Measurements from ENCODE around the gene TEX28.
"Not testable (repeated sequence)": the region's sequence is repeated elsewhere in the genome, so short reads cannot be mapped to it uniquely, and the experiment has no call there.

The TEX28 gene

DNA sequence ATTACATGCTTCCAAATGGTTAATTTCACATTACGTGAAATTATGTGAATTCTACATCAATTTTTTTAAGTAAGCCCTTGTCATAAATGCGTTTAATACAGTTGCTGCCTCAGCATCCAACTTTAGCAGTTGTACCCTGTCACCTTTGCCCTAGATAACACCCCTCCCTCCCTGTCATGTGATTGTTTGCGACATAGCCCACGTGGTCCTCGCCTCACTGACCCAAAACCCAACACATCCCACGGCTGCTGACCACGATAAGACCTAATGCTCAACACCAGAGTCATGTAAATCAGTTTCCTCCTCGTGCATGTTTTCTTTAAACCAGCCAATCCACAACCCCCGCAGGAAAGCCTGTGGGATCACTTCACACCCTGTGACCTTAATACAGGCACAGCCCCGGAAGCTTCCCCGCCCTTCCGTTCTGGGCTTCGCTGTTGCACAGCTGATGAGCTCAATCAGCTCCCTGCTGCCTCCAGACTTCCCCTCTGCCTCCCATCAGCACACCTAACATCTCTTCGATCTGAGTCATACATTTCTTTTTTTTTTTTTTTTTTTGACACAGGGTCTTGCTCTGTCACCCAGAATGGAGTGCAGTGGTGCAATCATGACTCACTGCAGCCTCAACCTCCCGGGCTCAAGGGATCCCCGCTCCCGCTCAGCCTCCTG is 47.4 kb downstream of the TEX28 start:
- in situ Hi-C loops (cut with MboI; ENCODE audit: low sequenced_read_pairs), result not testable (repeated sequence)

DNA sequence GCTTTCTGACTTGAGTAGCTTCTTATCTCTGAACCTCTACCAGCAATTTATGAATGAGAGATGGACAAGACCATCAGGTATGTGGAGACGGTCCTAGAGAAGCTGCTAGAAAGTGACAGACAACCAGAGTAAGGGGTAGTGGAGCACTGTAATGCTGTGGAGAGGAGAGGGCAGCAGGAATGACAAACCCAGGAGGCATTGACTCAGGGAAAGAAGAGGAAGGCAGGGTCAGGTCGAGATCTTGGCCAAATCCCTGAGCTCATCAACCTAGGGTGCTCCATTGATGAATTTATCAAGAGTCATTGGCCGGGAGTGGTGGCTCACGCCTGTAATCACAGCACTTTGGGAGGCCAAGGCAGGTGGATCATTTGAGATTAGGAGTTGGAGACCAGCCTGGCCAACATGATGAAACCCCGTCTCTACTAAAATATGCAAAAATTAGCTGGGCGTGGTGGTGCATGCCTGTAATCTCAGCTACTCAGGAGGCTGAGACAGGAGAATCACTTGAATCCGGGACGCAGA is 54.9 kb downstream of the TEX28 start:
- in situ Hi-C loops (cut with MboI; ENCODE audit: low sequenced_read_pairs), result not testable (repeated sequence)

DNA sequence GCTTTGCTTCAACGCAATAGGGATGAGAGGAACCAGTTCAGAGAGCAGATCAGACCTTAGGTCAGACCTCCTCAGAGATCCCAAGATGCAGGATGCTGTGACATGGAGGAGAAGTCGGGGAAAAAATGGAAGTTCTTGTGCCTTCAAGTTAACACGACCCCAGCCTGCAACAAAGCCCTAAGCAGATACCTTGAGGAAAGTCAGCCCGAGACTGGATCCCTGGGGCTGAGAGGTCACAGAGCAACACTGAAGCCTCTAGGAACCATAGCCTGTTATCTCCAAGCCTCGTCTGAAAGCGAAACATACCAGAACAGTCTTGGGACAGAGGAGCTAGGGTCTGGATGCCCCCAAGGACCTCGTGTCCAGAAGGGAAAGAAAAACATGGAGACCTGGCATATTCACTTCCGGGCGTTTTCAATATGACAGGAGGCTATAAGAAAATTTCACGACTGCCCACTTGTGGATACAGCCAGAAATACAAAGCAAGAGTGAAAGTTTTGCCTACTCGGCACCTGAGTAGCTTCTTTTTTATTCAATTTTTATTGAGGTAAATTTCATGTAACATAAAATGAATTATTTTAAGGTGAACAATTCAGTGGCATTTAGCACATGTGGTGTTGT is 55.9 kb downstream of the TEX28 start:
- in situ Hi-C loops (cut with MboI; ENCODE audit: low sequenced_read_pairs), result not testable (repeated sequence)

DNA sequence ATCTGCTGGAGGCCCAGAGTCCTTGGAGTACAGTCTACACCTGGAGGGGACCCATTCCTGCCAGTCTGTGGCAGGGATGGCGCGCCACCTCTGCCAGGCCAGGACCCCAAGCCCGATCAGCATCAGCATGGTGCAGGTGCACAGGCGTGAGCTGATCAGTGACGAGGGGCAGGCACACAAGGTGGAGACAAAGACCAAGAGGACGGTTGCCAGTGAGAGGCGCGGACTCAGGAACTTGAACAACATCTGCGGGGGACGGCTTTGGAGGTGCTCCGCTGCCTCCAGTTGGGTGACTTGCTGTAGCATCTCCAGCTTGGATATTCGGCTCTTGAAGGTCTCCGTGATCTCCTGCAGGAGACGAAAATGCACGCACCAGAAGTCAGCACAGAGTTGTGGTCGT is 61.3 kb downstream of the TEX28 start:
- in situ Hi-C loops (cut with MboI; ENCODE audit: low sequenced_read_pairs), result not testable (repeated sequence)

DNA sequence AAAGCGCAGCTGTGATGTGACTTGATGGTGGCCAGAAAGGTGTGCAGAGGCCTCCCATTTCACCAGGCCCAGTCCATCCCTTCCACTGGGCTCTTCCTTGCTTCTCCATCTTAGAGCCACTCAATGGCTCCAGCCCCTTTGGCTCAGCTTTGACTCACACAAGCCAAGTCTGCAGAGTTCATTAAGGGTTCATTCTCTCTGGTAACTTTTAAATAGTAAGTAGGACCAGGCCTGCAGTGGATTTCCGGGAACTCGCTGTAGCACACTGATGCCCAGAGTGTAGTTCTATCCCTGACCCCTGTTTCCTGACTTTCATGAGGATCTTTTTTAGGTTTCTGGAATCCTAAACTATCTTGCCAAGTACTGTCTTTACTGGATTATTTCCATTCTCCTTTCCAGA is 63.5 kb downstream of the TEX28 start:
- in situ Hi-C loops (cut with MboI; ENCODE audit: low sequenced_read_pairs), result not testable (repeated sequence)

DNA sequence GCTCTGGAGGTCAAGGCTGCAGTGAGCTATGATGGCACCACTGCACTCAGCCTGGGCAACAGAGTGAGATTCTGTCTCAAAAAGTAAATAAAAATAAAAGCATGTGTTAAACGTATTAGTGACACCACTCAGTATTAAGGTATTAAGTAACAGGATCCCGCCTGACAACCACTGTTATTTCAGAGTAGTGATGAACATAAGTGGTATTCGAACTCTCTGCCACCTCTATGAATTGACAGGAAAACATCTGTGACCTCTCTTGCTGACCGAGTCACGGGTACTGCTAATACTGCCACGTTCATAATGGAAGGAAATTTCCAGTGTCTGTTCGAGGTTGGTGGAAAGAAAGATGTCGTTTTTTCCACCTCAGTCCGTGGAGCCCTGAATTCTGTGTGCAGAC is 68.2 kb downstream of the TEX28 start:
- in situ Hi-C loops (cut with MboI; ENCODE audit: low sequenced_read_pairs), result not testable (repeated sequence)

DNA sequence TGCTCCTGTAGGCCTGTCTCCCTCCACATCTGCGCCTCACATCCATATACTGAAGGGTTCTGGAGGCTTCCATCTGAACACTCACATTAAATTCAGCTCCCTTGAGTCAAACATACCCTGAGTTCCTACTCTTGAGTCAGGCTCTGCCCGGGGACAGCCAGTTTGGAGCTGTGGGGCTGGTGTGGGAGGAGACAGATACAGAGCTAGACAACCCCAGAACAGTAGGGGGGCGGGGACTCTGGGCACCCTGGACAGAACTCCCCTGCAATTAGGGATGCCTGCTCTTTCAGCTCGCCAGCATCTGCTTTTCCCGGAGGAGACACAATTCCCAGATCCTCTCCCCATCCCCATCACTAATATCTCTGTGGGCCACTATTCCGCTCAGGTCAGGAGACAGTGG is 69.6 kb downstream of the TEX28 start:
- in situ Hi-C loops (cut with MboI; ENCODE audit: low sequenced_read_pairs), result not testable (repeated sequence)

Data from HL-60/S4 (cell line).